ENCODE data around the gene POLR2J.
"Not testable (repeated sequence)": the region's sequence is repeated elsewhere in the genome, so short reads cannot be mapped to it uniquely, and the experiment has no call there.

- TF ChIP-seq, protein P1, sequence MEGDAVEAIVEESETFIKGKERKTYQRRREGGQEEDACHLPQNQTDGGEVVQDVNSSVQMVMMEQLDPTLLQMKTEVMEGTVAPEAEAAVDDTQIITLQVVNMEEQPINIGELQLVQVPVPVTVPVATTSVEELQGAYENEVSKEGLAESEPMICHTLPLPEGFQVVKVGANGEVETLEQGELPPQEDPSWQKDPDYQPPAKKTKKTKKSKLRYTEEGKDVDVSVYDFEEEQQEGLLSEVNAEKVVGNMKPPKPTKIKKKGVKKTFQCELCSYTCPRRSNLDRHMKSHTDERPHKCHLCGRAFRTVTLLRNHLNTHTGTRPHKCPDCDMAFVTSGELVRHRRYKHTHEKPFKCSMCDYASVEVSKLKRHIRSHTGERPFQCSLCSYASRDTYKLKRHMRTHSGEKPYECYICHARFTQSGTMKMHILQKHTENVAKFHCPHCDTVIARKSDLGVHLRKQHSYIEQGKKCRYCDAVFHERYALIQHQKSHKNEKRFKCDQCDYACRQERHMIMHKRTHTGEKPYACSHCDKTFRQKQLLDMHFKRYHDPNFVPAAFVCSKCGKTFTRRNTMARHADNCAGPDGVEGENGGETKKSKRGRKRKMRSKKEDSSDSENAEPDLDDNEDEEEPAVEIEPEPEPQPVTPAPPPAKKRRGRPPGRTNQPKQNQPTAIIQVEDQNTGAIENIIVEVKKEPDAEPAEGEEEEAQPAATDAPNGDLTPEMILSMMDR (IDR thresholded peaks at IDR 0.05; ENCODE audit: low read depth, low read length), result not testable (repeated sequence)
- not testable (repeated sequence) for TF ChIP-seq EZH2phosphoT487 (IDR thresholded peaks at IDR 0.05; ENCODE audit: low read depth)
Measured at GRCh38 chr7:102484317-102484716, 5.6 kb upstream of the POLR2J start.
